Subcutaneous abdominal adipose tissue (tissue), 5 donors: ENCODE data around the gene ECEL1.

Experiments
- H3K27ac ChIP-seq: one replicate; pipeline ENCODE4 v1.7.0; 2013; ENCODE audit warnings: low read depth, mild to moderate bottlenecking, inconsistent platforms, low read length, moderate library complexity
- H3K27me3 ChIP-seq, 5 donors: one replicate each; pipeline ENCODE4 v1.7.0; 2013; ENCODE audit warnings: low read length in 5 of 5, inconsistent platforms in 1 of 5; ENCODE audit not compliant: control insufficient read depth in 5 of 5, insufficient read depth in 4 of 5
- H3K36me3 ChIP-seq, 5 donors: one replicate each; pipeline ENCODE4 v1.7.0; 2013; ENCODE audit warnings: low read length in 5 of 5; ENCODE audit not compliant: control insufficient read depth in 5 of 5, insufficient read depth in 5 of 5
- H3K4me1 ChIP-seq, 5 donors: one replicate each; pipeline ENCODE4 v1.7.0; 2013; ENCODE audit warnings: low read length in 5 of 5, mild to moderate bottlenecking in 3 of 5, moderate library complexity in 1 of 5; ENCODE audit not compliant: control insufficient read depth in 5 of 5, insufficient read depth in 5 of 5
- H3K4me3 ChIP-seq, 5 donors: one replicate each; pipeline ENCODE4 v1.7.0; 2013; ENCODE audit warnings: low read length in 5 of 5, low read depth in 1 of 5
- H3K9ac ChIP-seq, 5 donors: one replicate each; pipeline ENCODE4 v1.7.0; 2013; ENCODE audit warnings: low read length in 5 of 5, mild to moderate bottlenecking in 4 of 5, moderate library complexity in 3 of 5
- H3K9me3 ChIP-seq, 5 donors: one replicate each; pipeline ENCODE4 v1.7.0; 2013; ENCODE audit warnings: low read length in 5 of 5; ENCODE audit not compliant: control insufficient read depth in 5 of 5
- donor health status: healthy.
- donor health status: healthy.
- donor health status: healthy.
- donor health status: healthy.
- donor health status: healthy.

The ECEL1 gene

GRCh38 chr2:232492236-232492848 lies 4.7 kb upstream of the ECEL1 start:
- Histone ChIP-seq H3K27ac (no peak overlapping the region), H3K4me3 (no peak overlapping the region), H3K27me3 (peaks cover 14 to 31% (median 25%) of the 10 kb centered on the region in 5 donors), H3K4me1 (peaks cover 0 to 3% (median 0%) of the 10 kb centered on the region in 5 donors), H3K9ac (no peak overlapping the region), H3K9me3 (no peaks in the 10 kb centered on the region), H3K36me3 (no peaks in the 10 kb centered on the region)

GRCh38 chr2:232491139-232491780 lies 3.6 kb upstream of the ECEL1 start:
- Histone ChIP-seq H3K4me1 (peaks cover 0 to 12% (median 5%) of the 10 kb centered on the region in 5 donors), H3K36me3 (no peaks in the 10 kb centered on the region), H3K4me3 (no peak overlapping the region), H3K27me3 (peaks cover 22 to 38% (median 30%) of the 10 kb centered on the region in 5 donors), H3K9me3 (no peaks in the 10 kb centered on the region), H3K9ac (no peak overlapping the region), H3K27ac (no peak overlapping the region)

GRCh38 chr2:232490221-232491138 lies 2.8 kb upstream of the ECEL1 start:
- Histone ChIP-seq H3K4me3 (no peak overlapping the region), H3K4me1 (peaks cover 0 to 19% (median 9%) of the 10 kb centered on the region in 5 donors), H3K9ac (no peak overlapping the region), H3K27me3 (peaks cover 27 to 43% (median 38%) of the 10 kb centered on the region in 5 donors), H3K36me3 (no peaks in the 10 kb centered on the region), H3K9me3 (no peaks in the 10 kb centered on the region), H3K27ac (no peak overlapping the region)

- Histone ChIP-seq H3K36me3 (no peaks in the 10 kb centered on the region), H3K9me3 (no peaks in the 10 kb centered on the region), H3K4me3 (no peak overlapping the region), H3K4me1 (peaks cover 0 to 24% (median 12%) of the 10 kb centered on the region in 5 donors), H3K27me3 (peaks cover 35 to 51% (median 46%) of the 10 kb centered on the region in 5 donors), H3K9ac (no peak overlapping the region), H3K27ac (no peak overlapping the region)
Observed at GRCh38 chr2:232489516-232490220, 2.0 kb upstream of the ECEL1 start.

GRCh38 chr2:232488721-232489300 lies 1.2 kb upstream of the ECEL1 start:
- no peak overlapping the region for H3K27ac ChIP-seq

GRCh38 chr2:232488097-232488711 lies 570 bp upstream of the ECEL1 start:
- H3K4me3 ChIP-seq: no peak overlapping the region
- H3K9ac ChIP-seq: no peak overlapping the region
- no peaks in the 10 kb centered on the region for H3K36me3 ChIP-seq
- H3K27ac ChIP-seq: no peak overlapping the region
- H3K9me3 ChIP-seq: no peaks in the 10 kb centered on the region
- H3K4me1 ChIP-seq: peaks cover 0 to 24% (median 12%) of the 10 kb centered on the region in 5 donors
- peaks cover 45 to 65% (median 56%) of the 10 kb centered on the region in 5 donors for H3K27me3 ChIP-seq

More at GRCh38 chr2:232488721-232489300, 1.2 kb upstream of the ECEL1 start:
- Histone ChIP-seq H3K4me1 (peaks cover 0 to 24% (median 12%) of the 10 kb centered on the region in 5 donors), H3K4me3 (no peak overlapping the region), H3K9me3 (no peaks in the 10 kb centered on the region), H3K36me3 (no peaks in the 10 kb centered on the region), H3K27me3 (peaks cover 40 to 60% (median 54%) of the 10 kb centered on the region in 5 donors), H3K9ac (no peak overlapping the region)

- no peaks in the 10 kb centered on the region for H3K36me3 ChIP-seq
- no peaks in the 10 kb centered on the region for H3K9me3 ChIP-seq
- H3K4me3 ChIP-seq: no peak overlapping the region
- peaks cover 46 to 69% (median 65%) of the 10 kb centered on the region in 5 donors for H3K27me3 ChIP-seq
- H3K4me1 ChIP-seq: peaks cover 0 to 24% (median 12%) of the 10 kb centered on the region in 5 donors
- H3K9ac ChIP-seq: no peak overlapping the region
- no peak overlapping the region for H3K27ac ChIP-seq
Observed at GRCh38 chr2:232486558-232487384, 863 bp downstream of the ECEL1 start.

- Histone ChIP-seq H3K9me3 (no peaks in the 10 kb centered on the region), H3K36me3 (no peaks in the 10 kb centered on the region), H3K27me3 (peaks cover 46 to 71% (median 66%) of the 10 kb centered on the region in 5 donors), H3K4me3 (peak overlapping the region in 1 of 5 donors; percentile 10), H3K4me1 (peaks cover 0 to 24% (median 12%) of the 10 kb centered on the region in 5 donors), H3K27ac (no peak overlapping the region), H3K9ac (no peak overlapping the region)
Observed at GRCh38 chr2:232485757-232486557, 1.7 kb downstream of the ECEL1 start.
